Thoracic aorta (tissue), 2 donors: ENCODE measurements around the gene ELAVL3. TPM values are rescaled to one million over a fixed set of nuclear protein-coding genes. Genes with fewer than 3 reads are reported as not detected.
A peak's percentile ranks its signal among the peaks of the same experiment; 100 is the strongest.
"Not testable (repeated sequence)": the region's sequence is repeated elsewhere in the genome, so short reads cannot be mapped to it uniquely, and the experiment has no call there.

Experiments
- ATAC-seq: fragments of 150-250 bp; one replicate; pipeline ENCODE4 v1.8.0; 2017; ENCODE audit warnings: low read depth; ENCODE audit not compliant: insufficient number of reproducible peaks, low FRiP score
- DNase-seq: peaks from one replicate; pipeline ENCODE4 v3.0.0-alpha.2; 2020; ENCODE audit warnings: low spot score
- H3K27ac ChIP-seq, 2 donors: fragments of 200-600 bp; sonication (generic); 1 replicate in 1 of 2; 2 replicates in 1 of 2; pipeline ENCODE4 v1.5.1; 2016; ENCODE audit warnings: mild to moderate bottlenecking in 2 of 2, moderate library complexity in 2 of 2
- H3K27me3 ChIP-seq: fragments of 200-600 bp; sonication (generic); replicated peaks from 2 replicates; pipeline ENCODE4 v1.6.0; 2016; ENCODE audit warnings: mild to moderate bottlenecking; ENCODE audit not compliant: insufficient read depth
- H3K36me3 ChIP-seq: fragments of 200-600 bp; sonication (generic); one replicate; pipeline ENCODE4 v1.5.1; 2016
- H3K4me1 ChIP-seq, 2 donors: fragments of 200-600 bp; sonication (generic); 1 replicate in 1 of 2; 2 replicates in 1 of 2; pipeline versions ENCODE4 v1.5.1 to v1.6.0; 2016; ENCODE audit warnings: low read depth in 2 of 2, mild to moderate bottlenecking in 1 of 2; ENCODE audit not compliant: control insufficient read depth in 1 of 2
- H3K4me3 ChIP-seq: fragments of 200-600 bp; sonication (generic); 2 replicates; pipeline ENCODE4 v1.5.1; 2016; ENCODE audit warnings: mild to moderate bottlenecking
- H3K9me3 ChIP-seq: fragments of 200-600 bp; sonication (generic); 2 replicates; pipeline ENCODE4 v1.5.1; 2016
- total RNA-seq, 2 donors: library from RNA; depleted of rRNA; stranded (reverse); fragments of >200 nt; gene quantifications; one replicate each; pipeline versions ENCODE4 v1.1.0 to v1.2.3, GENCODE V29; 2016
- TF ChIP-seq, protein P1 (sequence below): fragments of 200-600 bp; sonication (generic); IDR thresholded peaks from one replicate; pipeline ENCODE4 v1.5.1; 2019; ENCODE audit warnings: antibody characterized with exemption

Gene ELAVL3
- total RNA-seq, 2 donors from 2014 or later = not detected

DNA sequence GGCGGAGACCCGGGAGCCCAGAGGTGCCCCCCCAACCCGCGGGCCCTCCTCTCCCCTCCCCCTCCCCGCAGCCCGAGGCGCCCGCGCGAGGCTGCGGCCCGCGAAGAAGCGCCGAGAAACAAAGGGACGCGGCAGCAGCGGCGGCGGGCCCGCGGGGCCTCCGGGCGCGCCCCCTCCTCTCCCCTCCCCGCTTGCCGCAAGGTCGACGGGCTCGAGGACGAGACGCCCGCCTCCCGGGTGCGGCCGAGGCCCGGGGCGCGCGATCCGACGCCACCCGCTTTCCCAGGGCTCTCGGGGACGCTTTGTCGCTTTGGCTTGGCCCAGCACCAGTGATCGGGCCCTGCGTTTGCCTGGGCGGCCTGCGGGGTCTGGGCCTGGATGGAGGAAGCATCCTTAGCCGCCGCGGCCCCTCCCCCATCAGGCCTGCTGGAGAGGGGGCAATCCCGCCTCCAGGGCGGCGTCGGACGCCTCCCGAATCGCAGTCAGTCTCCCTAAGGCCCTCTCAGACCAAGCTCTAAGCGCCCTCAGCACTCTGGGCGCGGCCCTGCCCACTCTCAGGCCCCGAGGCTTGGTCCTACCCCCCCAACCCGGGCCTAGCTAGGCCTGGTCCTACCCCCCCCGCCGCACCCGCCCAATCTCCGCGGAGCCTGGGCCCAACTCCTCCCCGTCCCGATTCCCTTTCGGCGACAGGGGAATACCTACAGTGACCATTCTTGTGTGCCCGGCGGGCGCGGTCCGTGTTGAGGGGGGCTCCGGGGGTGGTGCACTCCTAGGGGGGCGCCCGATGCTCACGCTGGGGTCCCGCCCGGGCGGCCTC lies 740 bp downstream of the ELAVL3 start:
- TF ChIP-seq, protein P1, sequence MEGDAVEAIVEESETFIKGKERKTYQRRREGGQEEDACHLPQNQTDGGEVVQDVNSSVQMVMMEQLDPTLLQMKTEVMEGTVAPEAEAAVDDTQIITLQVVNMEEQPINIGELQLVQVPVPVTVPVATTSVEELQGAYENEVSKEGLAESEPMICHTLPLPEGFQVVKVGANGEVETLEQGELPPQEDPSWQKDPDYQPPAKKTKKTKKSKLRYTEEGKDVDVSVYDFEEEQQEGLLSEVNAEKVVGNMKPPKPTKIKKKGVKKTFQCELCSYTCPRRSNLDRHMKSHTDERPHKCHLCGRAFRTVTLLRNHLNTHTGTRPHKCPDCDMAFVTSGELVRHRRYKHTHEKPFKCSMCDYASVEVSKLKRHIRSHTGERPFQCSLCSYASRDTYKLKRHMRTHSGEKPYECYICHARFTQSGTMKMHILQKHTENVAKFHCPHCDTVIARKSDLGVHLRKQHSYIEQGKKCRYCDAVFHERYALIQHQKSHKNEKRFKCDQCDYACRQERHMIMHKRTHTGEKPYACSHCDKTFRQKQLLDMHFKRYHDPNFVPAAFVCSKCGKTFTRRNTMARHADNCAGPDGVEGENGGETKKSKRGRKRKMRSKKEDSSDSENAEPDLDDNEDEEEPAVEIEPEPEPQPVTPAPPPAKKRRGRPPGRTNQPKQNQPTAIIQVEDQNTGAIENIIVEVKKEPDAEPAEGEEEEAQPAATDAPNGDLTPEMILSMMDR = no peak
- H3K27ac ChIP-seq = no peak overlapping the region
- H3K4me1 ChIP-seq = peaks cover 10 to 22% of the 10 kb centered on the region in 2 donors
- no peaks in the 10 kb centered on the region for H3K36me3 ChIP-seq
- no peaks in the 10 kb centered on the region for H3K9me3 ChIP-seq
- peak overlapping the region; percentile 27 for H3K4me3 ChIP-seq
- H3K27me3 ChIP-seq = peaks cover 8% of the 10 kb centered on the region
- DNase-seq = no peak
- no peak for ATAC-seq

DNA sequence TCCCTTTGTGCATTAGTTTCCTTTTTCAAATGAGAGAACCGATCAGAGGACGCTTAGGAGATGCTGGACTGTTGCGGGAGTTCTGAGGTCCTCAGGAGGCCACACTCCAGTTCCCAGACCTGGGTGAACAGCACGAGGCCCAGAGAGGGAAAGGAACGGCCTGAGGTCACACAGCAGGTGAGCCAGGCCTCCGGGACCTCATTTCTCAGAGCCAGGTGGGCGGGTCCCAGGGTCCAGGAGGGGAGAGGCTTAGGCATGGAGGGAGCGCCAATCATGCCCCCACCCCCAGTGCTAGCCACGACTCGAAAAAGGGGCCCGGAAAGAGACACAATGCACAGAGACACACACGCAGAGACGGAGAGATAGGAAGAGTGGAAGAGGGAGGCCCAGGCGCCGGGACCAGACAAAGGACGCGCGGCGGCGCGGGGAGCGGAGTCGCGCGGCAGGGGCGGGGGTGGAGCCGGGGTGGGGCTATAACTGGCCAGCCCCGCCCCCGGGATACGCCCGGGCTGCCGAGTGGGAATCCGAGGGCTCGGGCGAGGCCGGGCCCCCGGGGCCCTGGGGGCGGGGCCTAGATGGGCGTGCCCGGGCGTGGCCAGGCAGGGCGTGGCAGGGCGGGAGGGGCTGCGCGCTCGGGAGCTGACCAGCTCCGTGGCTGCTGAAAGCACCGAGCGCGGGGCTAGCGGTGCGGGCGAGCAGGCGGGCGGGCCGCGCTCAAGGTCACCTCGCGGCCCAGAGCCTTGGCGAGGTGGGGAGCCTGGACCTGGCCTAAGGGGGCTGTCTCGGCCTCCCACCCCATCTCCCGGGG lies 1.6 kb downstream of the ELAVL3 start:
- H3K27ac ChIP-seq = no peak overlapping the region
- H3K36me3 ChIP-seq = no peaks in the 10 kb centered on the region
- peaks cover 10 to 22% of the 10 kb centered on the region in 2 donors for H3K4me1 ChIP-seq
- ATAC-seq = no peak
- DNase-seq = no peak
- TF ChIP-seq, protein P1 = no peak
- peak overlapping the region; percentile 27 for H3K4me3 ChIP-seq
- H3K9me3 ChIP-seq = no peaks in the 10 kb centered on the region
- H3K27me3 ChIP-seq = peaks cover 8% of the 10 kb centered on the region

DNA sequence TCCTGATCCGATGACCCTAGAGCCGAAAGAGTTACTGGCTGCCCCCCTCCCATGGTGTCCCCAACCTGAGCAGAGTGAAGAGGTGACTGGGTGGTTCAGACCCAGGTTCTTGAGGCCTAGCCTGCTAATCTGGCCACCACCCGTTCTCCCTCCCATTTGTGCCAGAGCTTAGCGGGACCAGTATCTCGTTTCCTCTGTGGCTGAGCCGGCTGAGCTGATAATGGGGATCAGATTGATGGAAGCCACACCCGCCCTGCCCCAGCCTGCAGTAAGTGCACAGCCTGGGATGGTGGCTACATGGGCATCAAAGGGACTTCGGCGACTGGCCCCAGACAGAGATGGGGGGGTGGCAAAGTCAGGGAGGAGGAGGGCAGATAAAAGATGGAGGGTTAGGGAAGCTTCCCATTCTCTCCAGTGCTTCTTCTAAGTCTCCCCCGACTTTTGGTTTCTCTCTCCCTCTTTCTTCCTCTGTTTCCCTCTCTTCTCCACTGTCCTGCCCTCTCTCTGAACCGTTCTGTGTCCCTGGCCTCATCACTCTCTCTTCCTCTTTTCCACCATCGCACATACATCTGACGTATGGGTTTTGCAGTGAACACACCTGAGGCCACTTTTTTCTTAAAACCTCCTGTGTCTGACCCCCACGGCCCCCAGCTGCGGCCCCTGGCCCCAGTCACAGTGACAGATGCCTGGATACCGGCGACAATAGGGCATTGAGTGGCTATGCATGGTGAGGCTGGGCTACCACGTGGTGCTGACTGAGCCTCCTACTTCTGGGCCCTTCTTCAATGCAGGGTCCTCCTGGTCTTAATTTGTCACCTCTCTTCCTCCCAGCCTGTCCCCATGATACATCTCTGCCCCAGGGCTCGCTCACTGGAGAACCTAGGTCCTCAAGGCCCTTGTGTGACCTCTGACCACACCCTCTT lies 2.4 kb downstream of the ELAVL3 start:
- no peaks in the 10 kb centered on the region for H3K9me3 ChIP-seq
- no peak for DNase-seq
- H3K4me1 ChIP-seq = peaks cover 10 to 22% of the 10 kb centered on the region in 2 donors
- H3K36me3 ChIP-seq = no peaks in the 10 kb centered on the region
- no peak for ATAC-seq
- H3K4me3 ChIP-seq = no peak overlapping the region
- peaks cover 8% of the 10 kb centered on the region for H3K27me3 ChIP-seq
- TF ChIP-seq, protein P1 = no peak
- H3K27ac ChIP-seq = no peak overlapping the region

DNA sequence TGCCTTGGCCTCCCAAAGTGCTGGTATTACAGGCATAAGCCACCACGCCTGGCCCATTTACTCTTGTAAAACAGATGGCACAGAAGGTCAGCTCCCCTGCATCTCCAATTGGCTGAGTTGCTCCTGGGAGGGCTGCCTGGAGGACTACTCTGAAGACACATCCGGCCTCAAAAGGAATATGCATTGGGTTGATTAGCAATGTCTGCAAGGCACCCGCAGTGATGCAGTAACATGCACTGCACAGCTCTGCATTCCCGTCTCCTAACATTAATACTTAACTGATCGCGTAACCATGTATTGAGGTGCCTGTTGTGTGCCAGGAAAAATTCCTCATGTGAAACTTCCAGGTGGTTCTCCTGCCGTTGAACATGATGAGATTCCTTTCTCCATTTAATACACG lies 5.0 kb downstream of the ELAVL3 start:
- H3K27me3 ChIP-seq = peaks cover 4% of the 10 kb centered on the region
- H3K4me3 ChIP-seq = no peak overlapping the region
- ATAC-seq (no peak), DNase-seq (no peak)
- H3K4me1 ChIP-seq = peaks cover 4 to 6% of the 10 kb centered on the region in 2 donors
- TF ChIP-seq, protein P1 = no peak
- H3K36me3 ChIP-seq = no peaks in the 10 kb centered on the region
- no peaks in the 10 kb centered on the region for H3K9me3 ChIP-seq
- H3K27ac ChIP-seq = no peak overlapping the region

DNA sequence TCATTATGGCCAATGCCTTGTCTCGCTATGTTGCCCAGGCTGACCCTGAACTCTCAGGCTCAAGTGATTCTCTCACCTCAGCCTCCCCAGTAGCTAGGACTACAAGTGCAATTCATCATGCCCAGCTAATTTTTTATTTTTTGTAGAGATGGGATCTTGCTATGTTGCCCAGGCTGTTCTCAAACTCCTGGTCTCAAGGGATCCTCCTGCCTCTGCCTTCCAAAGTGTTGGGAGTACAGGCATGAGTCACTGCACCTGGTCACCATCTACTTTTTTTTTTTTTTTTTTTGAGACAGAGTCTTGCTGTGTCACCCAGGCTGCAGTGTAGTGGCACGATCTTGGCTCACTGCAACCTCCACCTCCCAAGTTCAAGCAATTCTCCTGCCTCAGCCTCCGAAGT lies 5.5 kb downstream of the ELAVL3 start:
- DNase-seq = not testable (repeated sequence)

More for the DNA sequence above, 5.5 kb downstream of the ELAVL3 start:
- H3K36me3 ChIP-seq, H3K9me3 ChIP-seq, H3K27me3 ChIP-seq, ATAC-seq, H3K4me1 ChIP-seq, H3K4me3 ChIP-seq, H3K27ac ChIP-seq: not testable (repeated sequence)
